Trophoblast cell (in vitro differentiated cells and primary cell): Measurements from ENCODE around the gene CNST.

Source experiments
- DNase-seq, 2 donors: peaks; one replicate each; pipeline ENCODE4 v3.0.0-alpha.2; 2016
- H2AFZ ChIP-seq: 2 replicates; pipeline ENCODE4 v1.6.1; 2013; ENCODE audit warnings: low read length, moderate library complexity, mild to moderate bottlenecking; ENCODE audit not compliant: insufficient read depth, poor library complexity
- H2AK5ac ChIP-seq: 2 replicates; pipeline ENCODE4 v1.6.1; 2013; ENCODE audit warnings: mild to moderate bottlenecking, low read length
- H2BK120ac ChIP-seq: 2 replicates; pipeline ENCODE4 v1.6.1; 2013; ENCODE audit warnings: low read length, mild to moderate bottlenecking, moderate library complexity; ENCODE audit not compliant: insufficient read depth, poor library complexity
- H2BK12ac ChIP-seq: 2 replicates; pipeline ENCODE4 v1.6.1; 2013; ENCODE audit warnings: mild to moderate bottlenecking, low read length, moderate library complexity
- H2BK5ac ChIP-seq: 2 replicates; pipeline ENCODE4 v1.6.1; 2013; ENCODE audit warnings: low read length, low read depth, moderate library complexity, mild to moderate bottlenecking; ENCODE audit not compliant: poor library complexity
- H3K14ac ChIP-seq: 2 replicates; pipeline ENCODE4 v1.6.1; 2013; ENCODE audit warnings: mild to moderate bottlenecking, low read length
- H3K18ac ChIP-seq: 2 replicates; pipeline ENCODE4 v1.6.1; 2013; ENCODE audit warnings: mild to moderate bottlenecking, low read length
- H3K23ac ChIP-seq: 2 replicates; pipeline ENCODE4 v1.6.1; 2013; ENCODE audit warnings: low read length
- H3K27ac ChIP-seq: 2 replicates; pipeline ENCODE4 v1.5.1; 2013; ENCODE audit warnings: low read depth, mild to moderate bottlenecking, inconsistent platforms, low read length, moderate library complexity
- H3K27me3 ChIP-seq: 2 replicates; pipeline ENCODE4 v1.6.1; 2013; ENCODE audit warnings: inconsistent platforms, mild to moderate bottlenecking, low read length, moderate library complexity; ENCODE audit not compliant: insufficient read depth
- H3K36me3 ChIP-seq, 2 experiments: 1 replicate in 1 of 2; 2 replicates in 1 of 2; pipeline ENCODE4 v1.6.1; 2013; ENCODE audit warnings: low read length in 2 of 2, mild to moderate bottlenecking in 2 of 2, moderate library complexity in 1 of 2; ENCODE audit not compliant: insufficient read depth in 2 of 2, control insufficient read depth in 1 of 2
- H3K4ac ChIP-seq: 2 replicates; pipeline ENCODE4 v1.6.1; 2013; ENCODE audit warnings: low read depth, mild to moderate bottlenecking, low read length, moderate library complexity
- H3K4me1 ChIP-seq, 2 experiments: 1 replicate in 1 of 2; 2 replicates in 1 of 2; pipeline ENCODE4 v1.6.1; 2013; ENCODE audit warnings: low read length in 2 of 2, mild to moderate bottlenecking in 2 of 2, moderate library complexity in 1 of 2; ENCODE audit not compliant: insufficient read depth in 2 of 2, control insufficient read depth in 1 of 2
- H3K4me2 ChIP-seq: 2 replicates; pipeline ENCODE4 v1.6.1; 2013; ENCODE audit warnings: inconsistent platforms, mild to moderate bottlenecking, low read length, moderate library complexity
- H3K4me3 ChIP-seq: 2 replicates; pipeline ENCODE4 v1.5.1; 2013; ENCODE audit warnings: mild to moderate bottlenecking, low read depth, low read length, inconsistent platforms
- H3K79me1 ChIP-seq: one replicate; pipeline ENCODE4 v1.6.1; 2013; ENCODE audit warnings: low read length
- H3K79me2 ChIP-seq: 2 replicates; pipeline ENCODE4 v1.6.1; 2013; ENCODE audit warnings: low read length, mild to moderate bottlenecking; ENCODE audit not compliant: control insufficient read depth, insufficient read depth, poor library complexity
- H3K9ac ChIP-seq: 2 replicates; pipeline ENCODE4 v1.6.1; 2013; ENCODE audit warnings: mild to moderate bottlenecking, low read length
- H3K9me3 ChIP-seq: 2 replicates; pipeline ENCODE4 v1.6.1; 2013; ENCODE audit warnings: low read depth, mild to moderate bottlenecking, control low read depth, inconsistent platforms, low read length; ENCODE audit not compliant: insufficient read depth
- H4K12ac ChIP-seq: 2 replicates; pipeline ENCODE4 v1.6.1; 2013; ENCODE audit warnings: low read depth, mild to moderate bottlenecking, low read length, moderate library complexity
- H4K8ac ChIP-seq: 2 replicates; pipeline ENCODE4 v1.6.1; 2013; ENCODE audit warnings: low read depth, mild to moderate bottlenecking, low read length, moderate library complexity
- H4K91ac ChIP-seq: one replicate; pipeline ENCODE4 v1.6.1; 2013; ENCODE audit warnings: low read depth, mild to moderate bottlenecking, low read length, moderate library complexity
- WGBS: extraction: QIAGEN DNeasy Blood & Tissue Kit; methylation state at CpG from one replicate; pipeline ENCODE4 v1.1.7; 2013; ENCODE audit warnings: missing lambda C conversion rate; ENCODE audit not compliant: insufficient read length, insufficient coverage; ENCODE audit errors: extremely low coverage; 5-methylcytosine and 5-hydroxymethylcytosine counted together

Gene CNST

DNA sequence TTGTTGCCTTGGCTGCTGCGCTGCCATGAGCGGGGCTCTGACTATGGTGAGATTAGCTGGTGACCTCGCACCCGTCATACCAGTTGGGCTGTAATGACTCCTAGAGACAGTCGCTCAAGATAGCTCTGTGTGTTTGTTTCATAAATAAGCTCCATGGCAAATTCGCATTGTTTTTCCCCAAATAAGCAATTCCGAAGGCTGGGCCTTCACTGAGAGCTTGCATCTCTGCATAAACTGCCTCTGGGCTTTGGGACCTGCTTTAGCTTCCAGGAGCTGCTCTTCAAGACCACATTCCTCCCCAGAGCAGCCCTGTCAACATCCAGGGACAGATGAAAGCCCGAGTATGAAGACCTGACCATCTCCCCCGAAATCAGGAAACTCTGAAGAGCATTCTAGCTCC lies 117.3 kb downstream of the CNST start:
- Histone ChIP-seq H3K4me2 (no peak overlapping the region), H2AK5ac (no peak overlapping the region), H3K36me3 (no peaks in the 10 kb centered on the region), H3K18ac (no peak overlapping the region), H2BK12ac (no peak overlapping the region), H2BK5ac (no peak overlapping the region), H4K8ac (no peak overlapping the region), H3K27me3 (no peaks in the 10 kb centered on the region), H4K91ac (peak overlapping the region; percentile 23), H2AFZ (no peak overlapping the region), H3K9ac (no peak overlapping the region), H4K12ac (no peak overlapping the region), H2BK120ac (no peak overlapping the region), H3K4me1 (peaks cover 13% of the 10 kb centered on the region in 2 experiments), H3K9me3 (no peaks in the 10 kb centered on the region), H3K4me3 (no peak overlapping the region), H3K14ac (no peak overlapping the region), H3K4ac (no peak overlapping the region), H3K79me2 (no peaks in the 10 kb centered on the region), H3K79me1 (peaks cover 12% of the 10 kb centered on the region), H3K23ac (no peak overlapping the region), H3K27ac (peak overlapping the region; percentile 55)
- WGBS = no CpG with 5 or more reads among the region's 9 CpGs
- peak; percentile 77 to 93 for DNase-seq

DNA sequence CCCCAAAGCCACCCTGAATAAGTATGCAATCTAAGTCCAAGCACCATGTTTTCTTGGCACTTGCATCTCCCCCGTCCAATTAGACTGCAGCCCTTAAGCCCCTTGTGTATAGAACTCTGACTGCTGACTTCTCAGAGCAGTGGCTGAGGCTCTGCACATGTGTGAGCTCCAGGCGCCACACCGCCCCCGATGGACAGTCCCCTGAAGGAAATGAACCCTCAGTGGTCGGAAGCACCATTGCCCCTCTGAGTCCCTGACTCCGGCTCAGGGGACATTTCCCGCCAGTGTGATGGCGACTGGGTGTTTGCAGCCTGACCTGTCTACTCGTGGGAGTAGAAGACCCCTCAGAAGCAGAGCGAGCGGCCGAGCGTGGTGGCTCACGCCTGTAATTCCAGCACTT lies 120.7 kb downstream of the CNST start:
- peaks cover 9% of the 10 kb centered on the region for H3K79me1 ChIP-seq
- no peak overlapping the region for H3K18ac ChIP-seq
- peak overlapping the region; percentile 38 for H2BK12ac ChIP-seq
- no peaks in the 10 kb centered on the region for H3K79me2 ChIP-seq
- no peak overlapping the region for H3K27ac ChIP-seq
- DNase-seq = no peak
- no peaks in the 10 kb centered on the region for H3K27me3 ChIP-seq
- H2AFZ ChIP-seq = no peak overlapping the region
- peaks cover 9% of the 10 kb centered on the region in 2 experiments for H3K4me1 ChIP-seq
- H3K23ac ChIP-seq = no peak overlapping the region
- no peak overlapping the region for H4K8ac ChIP-seq
- H2BK5ac ChIP-seq = no peak overlapping the region
- WGBS = no CpG with 5 or more reads among the region's 14 CpGs
- H4K12ac ChIP-seq = no peak overlapping the region
- H4K91ac ChIP-seq = no peak overlapping the region
- no peak overlapping the region for H3K4ac ChIP-seq
- no peaks in the 10 kb centered on the region for H3K9me3 ChIP-seq
- no peak overlapping the region for H3K9ac ChIP-seq
- no peak overlapping the region for H3K4me3 ChIP-seq
- H3K14ac ChIP-seq = no peak overlapping the region
- no peak overlapping the region for H2BK120ac ChIP-seq
- no peaks in the 10 kb centered on the region for H3K36me3 ChIP-seq
- H2AK5ac ChIP-seq = no peak overlapping the region
- no peak overlapping the region for H3K4me2 ChIP-seq

DNA sequence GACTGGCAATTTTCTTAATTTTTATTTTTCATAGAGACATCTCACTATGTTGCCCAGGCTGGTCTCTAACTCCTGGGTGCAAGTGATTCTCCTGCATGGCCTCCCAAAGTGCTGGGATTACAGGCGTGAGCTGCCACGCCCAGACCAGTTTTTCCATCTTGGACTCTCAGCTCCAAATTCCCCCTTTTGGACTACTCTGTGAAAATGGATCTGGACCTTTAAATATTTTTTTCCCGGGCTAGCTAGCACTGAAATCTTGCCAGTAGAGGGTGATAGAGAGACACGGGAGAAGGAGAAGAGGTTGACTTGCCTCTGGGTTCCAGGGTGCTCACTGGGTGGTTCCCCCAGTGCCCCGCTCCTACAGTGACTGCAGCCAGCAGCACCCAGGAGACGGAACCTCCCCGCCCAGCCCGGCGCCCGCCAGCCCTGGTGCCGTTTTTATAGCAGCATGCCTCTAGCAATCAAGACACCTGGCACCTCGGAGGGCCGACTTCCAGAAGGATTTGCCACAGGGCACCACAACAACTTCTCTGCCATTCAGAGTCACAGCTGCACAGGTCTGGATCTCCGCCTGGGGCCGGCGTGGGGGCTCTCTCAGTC lies 123.3 kb downstream of the CNST start:
- no peak overlapping the region for H3K14ac ChIP-seq
- peak overlapping the region; percentile 9 for H3K4me2 ChIP-seq
- no peaks in the 10 kb centered on the region for H3K79me2 ChIP-seq
- no peak overlapping the region for H3K23ac ChIP-seq
- H2BK120ac ChIP-seq = no peak overlapping the region
- H4K91ac ChIP-seq = no peak overlapping the region
- peak overlapping the region; percentile 19 for H3K18ac ChIP-seq
- peak overlapping the region; percentile 75 for H2AFZ ChIP-seq
- no peak overlapping the region for H3K27ac ChIP-seq
- no peaks in the 10 kb centered on the region for H3K4me1 ChIP-seq
- no peak overlapping the region for H3K4ac ChIP-seq
- peaks cover 2% of the 10 kb centered on the region for H3K9me3 ChIP-seq
- no peaks in the 10 kb centered on the region for H3K27me3 ChIP-seq
- peak overlapping the region; percentile 21 for H4K12ac ChIP-seq
- no peak overlapping the region for H3K9ac ChIP-seq
- no peak overlapping the region for H2BK5ac ChIP-seq
- WGBS = no CpG with 5 or more reads among the region's 16 CpGs
- no peak overlapping the region for H2AK5ac ChIP-seq
- H3K4me3 ChIP-seq = no peak overlapping the region
- no peaks in the 10 kb centered on the region for H3K79me1 ChIP-seq
- H3K36me3 ChIP-seq = no peaks in the 10 kb centered on the region
- H2BK12ac ChIP-seq = no peak overlapping the region
- peak; percentile 54 to 84 for DNase-seq
- peak overlapping the region; percentile 48 for H4K8ac ChIP-seq

DNA sequence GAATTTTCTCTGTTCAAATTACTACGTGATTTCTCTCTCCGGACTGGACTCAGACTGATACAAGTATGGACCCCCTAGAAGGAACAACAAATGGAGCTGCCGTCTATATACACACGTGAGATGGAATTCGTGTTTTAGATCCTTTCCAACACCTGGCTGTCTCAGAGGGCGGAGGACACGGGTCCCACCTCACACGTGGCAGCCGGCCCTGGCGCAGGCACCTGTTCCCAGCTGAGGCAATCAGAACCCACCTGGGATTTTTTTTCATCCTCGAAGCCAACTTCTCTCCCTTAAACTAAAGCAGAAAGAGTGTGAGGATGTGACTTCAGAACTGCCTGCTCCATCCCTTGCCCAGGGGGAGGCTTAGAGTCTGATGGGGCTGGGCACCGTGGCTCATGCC lies 123.8 kb downstream of the CNST start:
- Histone ChIP-seq H2BK12ac (no peak overlapping the region), H3K79me2 (no peaks in the 10 kb centered on the region), H3K23ac (no peak overlapping the region), H2BK120ac (no peak overlapping the region), H3K36me3 (peaks cover 0 to 2% of the 10 kb centered on the region in 2 experiments), H3K4ac (no peak overlapping the region), H2AK5ac (no peak overlapping the region), H3K14ac (no peak overlapping the region), H3K4me3 (no peak overlapping the region), H3K4me2 (no peak overlapping the region), H3K9ac (no peak overlapping the region), H3K79me1 (no peaks in the 10 kb centered on the region), H4K8ac (no peak overlapping the region), H3K18ac (no peak overlapping the region), H2BK5ac (no peak overlapping the region), H2AFZ (no peak overlapping the region), H3K27me3 (no peaks in the 10 kb centered on the region), H3K27ac (no peak overlapping the region), H3K4me1 (no peaks in the 10 kb centered on the region), H4K91ac (no peak overlapping the region), H3K9me3 (peaks cover 4% of the 10 kb centered on the region), H4K12ac (no peak overlapping the region)
- no peak for DNase-seq
- no CpG with 5 or more reads among the region's 12 CpGs for WGBS
